HG03460 (cell line): ENCODE data around the gene CD27.
"Not testable (repeated sequence)": the region's sequence is repeated elsewhere in the genome, so short reads cannot be mapped to it uniquely, and the experiment has no call there.

Experiments used
- ATAC-seq: cut with Tn5 transposase; IDR thresholded peaks from one replicate; pipeline ENCODE4 v1.9.1; 2021; ENCODE audit not compliant: unreplicated experiment

The CD27 gene

DNA sequence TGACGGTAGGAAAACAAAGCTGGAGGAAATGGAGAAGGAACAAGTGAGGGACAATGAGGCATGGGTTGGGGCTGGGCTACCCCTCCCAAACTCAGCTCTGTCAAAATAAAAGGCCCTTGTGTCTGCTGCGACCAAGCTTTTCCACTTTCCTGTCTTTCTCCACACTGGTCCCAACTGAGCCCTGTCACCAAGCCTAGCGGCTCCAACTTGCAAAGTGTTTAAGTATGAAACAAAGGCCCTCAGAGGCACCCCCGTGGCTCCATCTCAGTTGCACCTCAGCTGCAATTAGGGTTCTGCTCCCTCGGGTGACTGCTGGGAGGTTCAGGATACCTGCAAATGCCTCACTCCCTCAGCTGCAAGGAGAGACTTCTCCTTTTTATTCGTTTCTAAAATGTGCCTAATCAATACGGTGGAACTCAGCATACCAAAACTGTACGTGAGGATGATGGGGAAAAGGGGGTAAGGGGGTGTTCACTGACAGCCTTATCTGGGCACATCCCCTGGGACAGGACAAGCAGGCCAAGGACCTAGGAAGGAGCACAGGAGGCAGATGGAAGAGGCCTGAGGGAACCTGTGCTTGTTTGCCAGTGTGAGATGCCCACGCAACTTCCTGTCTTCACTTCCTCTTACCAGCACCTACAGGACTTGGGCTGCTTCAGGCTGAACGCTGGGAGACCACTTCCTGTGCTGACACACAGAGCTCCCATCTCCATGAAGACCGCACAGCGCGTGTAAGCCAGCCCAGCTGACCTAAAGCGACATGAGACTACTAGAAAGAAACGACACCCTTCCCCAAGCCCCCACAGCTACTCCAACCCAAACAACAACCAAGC lies 16.9 kb downstream of the CD27 start:
- peak; percentile 84 for ATAC-seq

DNA sequence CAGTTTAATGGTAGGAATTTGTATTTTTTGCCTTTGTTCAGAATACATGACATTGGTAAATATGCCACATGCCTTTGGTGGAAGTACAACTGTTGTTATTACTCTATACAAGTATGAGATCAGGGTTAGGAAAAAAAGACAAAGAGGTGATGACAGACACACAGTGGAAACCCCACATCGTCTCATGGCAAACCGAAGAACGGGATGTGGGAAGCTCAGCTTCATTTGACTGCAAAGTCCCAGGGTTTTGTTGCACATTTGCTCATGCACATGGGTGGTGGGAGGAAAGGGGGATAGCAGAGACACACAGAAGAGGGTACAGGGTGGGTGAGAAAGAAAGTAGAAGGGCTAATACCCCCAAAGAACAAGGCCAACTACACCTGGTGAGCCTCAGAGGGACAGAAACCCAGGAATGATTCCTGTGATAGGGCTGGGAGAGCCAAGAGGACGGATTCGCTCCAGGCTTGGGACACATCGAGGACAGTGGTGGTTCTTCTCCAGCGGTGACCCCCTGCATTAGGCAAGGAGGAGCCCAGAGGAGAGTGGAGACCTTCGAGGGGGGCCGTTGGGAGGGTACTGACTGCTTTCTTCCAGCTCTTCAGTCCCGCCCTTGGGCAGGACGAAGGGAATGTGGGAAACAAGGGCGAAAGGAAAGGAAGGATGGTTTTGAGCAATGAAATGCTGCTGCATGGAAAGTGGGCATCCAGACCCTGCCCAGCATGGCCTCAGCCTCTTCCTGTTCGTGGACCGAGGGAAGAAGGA lies 17.7 kb downstream of the CD27 start:
- no peak for ATAC-seq

DNA sequence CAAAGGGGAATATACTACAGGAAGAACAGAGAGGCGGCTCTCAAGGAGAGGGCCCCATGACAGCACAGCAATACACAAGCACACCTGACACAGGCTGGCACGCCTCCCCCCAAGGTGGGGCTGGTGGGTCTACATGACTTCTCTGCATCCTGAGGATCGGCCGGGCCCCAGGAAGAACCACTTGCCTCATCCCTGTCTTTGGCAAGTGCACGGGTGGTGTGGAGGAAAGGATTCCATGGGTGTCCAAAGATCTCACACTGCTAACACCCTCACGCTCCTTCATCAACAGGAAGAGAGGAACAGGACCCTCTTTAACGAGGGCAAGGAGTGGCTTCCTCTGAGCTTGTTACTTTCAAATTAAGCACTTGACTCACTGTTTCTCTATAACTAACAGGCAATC lies 18.5 kb downstream of the CD27 start:
- ATAC-seq, result no peak

DNA sequence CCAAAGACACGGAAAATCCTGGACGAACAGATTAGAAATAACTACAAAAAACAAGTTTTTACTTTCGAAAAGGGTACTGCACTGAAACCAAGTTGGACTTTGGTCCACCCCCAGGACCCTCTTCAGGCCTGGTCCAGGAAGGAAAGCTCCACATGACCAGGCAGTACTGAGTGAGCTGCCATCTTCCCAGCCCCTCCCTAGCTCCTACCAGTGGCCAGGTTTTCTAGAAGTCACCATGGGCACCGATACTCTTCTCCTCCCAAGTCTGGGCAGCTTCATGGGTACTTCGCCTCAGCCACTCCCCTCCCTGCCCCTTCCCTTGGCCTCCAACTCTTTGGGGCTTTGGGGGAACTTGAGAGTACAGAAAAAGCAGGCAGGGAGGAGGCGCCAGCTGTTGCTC lies 19.1 kb downstream of the CD27 start:
- ATAC-seq, result no peak

DNA sequence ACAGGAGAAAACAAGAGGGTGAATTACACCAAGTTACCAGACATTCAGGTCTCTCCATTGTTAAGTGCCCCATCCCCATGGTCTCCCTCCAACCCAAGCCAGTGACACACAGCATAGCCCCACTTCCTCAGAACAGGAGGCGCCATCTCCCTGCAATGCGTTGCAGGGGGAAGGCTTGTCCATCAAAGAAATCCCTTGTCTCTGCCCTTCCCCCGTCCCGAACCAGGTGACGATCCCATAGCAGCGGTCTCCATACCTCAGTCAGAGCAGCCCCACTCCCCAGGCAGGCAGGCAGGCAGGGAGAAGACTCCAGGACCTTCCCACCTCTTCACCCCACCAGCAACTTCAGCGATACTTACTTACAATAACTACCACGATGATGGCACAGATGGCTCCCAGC lies 19.8 kb downstream of the CD27 start:
- no peak for ATAC-seq

DNA sequence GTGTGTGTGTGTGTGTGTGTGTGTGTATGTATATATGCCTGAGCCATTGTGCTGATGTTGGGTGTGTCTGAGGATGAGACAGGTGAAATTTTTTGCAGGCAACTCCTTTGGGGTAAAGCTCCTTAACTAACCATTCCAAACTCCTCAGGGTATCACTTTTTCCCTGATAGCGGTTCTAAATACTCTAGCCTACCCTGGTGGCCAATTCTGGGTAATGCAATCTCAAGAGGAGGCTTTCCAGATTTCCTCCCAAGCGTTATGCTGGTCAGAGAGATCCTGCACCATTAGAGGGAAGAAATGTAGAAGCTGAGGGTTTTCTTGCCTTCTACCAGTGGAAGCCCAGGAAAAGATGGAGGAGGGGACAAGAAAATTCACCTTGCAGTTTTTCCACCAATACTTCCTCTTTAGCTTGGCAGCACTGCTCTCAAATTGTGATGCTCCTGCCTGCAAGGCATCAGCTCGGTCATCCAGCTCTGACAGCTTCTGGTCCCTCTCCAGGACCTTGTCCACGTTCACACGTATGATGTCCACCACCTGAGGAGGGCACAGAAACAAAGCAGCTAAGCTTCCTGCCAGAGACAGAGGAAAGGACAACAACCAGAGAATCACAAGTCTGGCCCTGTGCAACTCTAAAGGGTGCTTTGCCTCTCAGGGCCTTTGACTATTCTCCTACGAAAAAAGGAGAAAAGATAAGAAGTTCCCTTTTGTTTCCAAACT lies 20.9 kb downstream of the CD27 start:
- ATAC-seq, result no peak

DNA sequence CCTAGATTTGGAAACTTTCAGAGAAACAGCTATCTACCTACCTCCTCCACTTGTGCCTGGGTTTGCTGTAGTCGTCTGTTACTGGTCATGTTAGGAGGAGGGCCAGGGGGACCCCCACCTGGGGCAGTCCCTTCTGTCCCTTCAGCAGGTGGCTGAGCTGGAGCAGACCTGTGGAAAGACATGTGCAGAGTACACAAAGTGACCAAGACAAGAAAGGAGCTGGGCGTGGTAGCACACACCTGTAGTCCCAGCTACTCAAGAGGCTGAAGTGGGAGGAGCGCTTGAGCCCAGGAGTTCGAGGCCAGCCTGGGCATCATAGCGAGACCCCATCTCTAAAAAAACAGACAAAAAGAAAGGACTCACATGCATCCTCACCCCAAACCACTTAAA lies 21.4 kb downstream of the CD27 start:
- ATAC-seq, result no peak

DNA sequence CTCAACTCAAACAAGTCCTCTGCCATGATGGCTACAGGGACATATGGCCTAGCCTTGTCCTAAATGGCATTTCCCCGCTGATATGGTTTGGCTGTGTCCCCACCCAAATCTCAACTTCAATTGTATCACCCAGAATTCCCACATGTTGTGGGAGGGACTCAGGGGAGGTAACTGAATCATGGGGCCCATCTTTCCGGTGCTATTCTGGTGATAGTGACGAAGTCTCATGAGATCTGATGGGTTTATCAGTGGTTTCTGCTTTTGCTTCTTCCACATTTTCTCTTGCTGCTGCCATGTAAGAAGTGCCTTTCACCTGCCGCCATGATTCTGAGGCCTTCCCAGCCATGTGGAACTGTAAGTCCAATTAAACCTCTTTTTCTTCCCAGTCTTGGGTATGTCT lies 22.0 kb downstream of the CD27 start:
- not testable (repeated sequence) for ATAC-seq

DNA sequence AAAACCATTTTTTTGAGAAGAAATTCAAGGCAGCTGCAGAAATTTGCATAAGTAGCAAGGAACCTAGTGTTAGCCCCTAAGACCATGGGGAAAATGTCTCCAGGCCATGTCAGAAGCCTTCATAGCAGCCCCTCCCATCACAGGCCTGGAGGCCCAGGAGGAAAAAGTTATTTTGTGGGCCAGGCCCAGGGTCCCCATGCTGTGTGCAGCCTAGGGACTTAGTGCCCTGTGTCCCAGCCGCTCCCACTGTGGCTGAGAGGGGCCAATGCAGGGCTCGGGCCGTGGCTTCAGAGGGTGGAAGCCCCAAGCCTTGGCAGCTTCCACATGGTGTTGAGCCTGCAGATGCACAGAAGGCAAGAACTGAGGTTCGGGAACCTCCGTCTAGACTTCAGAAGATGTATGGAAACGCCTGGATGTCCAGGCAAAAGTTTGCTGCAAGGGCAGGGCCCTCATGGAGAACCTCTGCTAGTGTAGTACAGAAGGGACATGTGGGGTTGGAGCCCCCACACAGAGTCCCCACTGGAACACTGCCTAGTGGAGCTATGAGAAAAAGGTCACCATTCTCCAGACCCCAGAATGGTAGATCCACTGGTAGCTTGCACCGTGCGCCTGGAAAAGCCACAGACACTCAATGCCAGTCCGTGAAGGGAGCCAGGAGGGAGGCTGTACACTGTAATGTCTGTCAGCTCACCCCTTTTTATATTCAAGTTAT lies 23.0 kb downstream of the CD27 start:
- ATAC-seq, result not testable (repeated sequence)

DNA sequence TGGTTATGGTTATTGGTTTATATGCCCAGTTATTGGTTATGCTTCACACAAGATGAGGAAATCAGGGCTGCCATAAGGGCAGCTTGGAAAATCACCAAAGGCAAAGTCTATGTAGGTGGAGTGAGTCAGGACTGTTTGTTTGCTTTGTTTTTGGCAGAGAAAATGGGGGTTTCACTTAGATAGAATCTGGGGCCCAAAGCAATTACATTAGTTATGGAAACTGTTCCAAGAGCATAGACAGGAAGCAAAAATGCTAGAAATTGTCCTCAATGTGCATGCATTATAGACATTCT lies 23.5 kb downstream of the CD27 start:
- no peak for ATAC-seq

DNA sequence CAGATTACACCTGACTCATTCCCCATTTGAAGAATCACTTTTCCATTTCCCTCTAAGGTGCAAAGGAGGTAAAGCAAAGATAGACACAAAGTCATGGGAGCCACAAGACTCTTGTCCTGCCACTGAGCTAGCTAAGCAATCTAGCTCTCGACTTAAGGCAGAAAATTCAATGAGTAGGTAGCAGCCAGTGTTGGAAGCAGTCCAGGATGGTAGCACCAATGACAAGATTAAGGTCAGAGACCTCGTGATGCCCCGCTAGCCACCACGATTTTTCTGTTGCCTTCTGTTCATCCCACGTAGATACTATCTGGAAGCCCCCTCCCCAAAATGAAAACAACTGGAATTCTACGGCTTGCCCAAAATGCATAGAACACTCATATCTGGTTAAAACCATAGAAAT lies 24.3 kb downstream of the CD27 start:
- ATAC-seq, result no peak

DNA sequence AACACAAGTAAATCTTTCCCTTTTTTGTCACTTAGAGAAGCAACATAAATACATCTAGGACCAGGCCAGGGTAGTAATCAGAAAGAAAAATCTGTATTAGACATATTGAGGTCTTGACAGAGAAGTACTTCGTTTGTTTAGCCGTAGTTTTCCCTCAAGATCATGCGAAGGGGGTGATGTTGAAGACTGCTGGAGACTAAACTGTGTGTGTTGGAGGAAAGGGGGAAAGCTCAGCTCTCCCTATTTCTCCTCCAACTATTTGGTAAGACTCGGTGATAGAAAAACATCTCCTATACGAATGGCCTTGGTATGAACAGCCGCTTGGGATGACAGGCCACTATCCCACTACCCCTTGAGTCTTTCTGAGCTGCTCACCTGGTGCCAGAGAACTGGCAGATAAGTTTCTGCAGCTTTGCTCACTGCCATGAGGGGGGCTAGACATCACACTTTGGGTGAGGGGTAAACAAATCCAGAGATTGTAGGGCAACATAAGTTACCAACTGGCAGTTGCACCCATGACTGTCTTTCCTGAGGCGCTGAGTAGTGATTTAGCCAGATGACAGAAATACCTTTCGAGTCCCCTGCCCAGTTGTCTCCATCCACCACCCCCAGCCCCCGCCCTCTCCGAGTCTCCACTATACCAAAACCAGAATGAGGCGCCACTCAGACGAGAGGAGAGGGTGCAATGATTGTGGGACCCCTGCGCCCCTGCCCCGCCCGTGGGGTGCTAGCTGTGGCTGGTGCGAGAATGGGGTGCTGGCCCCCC lies 25.0 kb downstream of the CD27 start:
- no peak for ATAC-seq

DNA sequence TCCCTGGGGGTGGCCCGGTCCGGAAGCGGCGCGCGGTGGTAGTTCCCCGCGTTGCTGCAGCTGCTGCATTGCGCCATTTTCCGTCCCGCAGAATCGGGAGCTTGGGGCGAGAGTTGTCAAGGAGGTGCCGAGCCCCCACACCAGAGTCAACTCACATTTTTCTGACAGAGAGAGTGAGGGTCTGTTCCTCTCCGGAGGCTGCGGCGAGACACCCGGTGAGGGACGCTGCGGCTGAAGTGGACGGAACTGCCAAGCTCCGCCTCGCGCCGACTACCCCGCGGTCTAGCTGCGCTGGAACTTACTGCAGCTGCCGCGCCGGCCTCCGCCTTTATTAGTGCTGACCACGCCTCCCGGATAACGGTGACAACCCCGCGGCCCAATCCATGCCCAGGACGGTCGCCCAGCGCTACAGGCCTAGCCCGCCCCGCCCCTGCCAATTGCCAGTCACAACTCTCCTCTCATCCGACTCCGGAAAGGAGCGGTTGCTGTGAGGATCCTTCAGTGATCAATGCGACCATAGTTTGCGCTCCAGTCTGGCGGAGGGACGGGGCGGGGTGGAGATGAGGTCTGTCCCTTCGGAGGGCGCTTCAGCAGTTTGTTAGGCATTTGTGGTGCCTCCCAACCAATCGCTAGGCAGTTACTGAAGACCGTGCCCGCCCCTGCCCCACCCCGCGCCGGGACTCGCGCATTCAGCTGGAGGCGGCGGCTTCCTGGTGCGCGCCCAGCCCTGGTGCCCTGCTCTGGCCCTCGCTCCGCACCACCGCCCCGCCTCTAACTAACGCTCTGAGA lies 25.8 kb downstream of the CD27 start, which contains the start of gene VAMP1:
VAMP1 (minus strand) TSS at position 303 of the 789 bp plus-strand sequence; CDS start at position 157, 146 bp downstream.
- peak; percentile 87 for ATAC-seq

DNA sequence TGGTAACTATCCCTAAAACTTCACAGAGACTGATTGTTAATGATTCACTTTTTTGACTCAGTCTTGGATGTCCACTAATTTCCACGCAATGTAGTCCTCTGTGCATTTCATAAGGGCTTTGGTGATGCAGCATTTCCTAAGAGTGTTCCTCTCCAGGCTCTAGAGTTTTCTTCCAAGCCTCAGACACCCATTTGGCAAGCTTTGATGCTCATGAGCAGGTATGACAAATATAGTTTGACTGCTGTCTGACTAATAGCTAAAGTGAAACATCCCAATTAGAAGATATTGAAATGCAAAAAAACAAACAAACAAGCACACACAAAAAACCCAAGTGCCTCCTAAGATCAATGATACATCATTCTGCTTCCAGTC lies 27.2 kb downstream of the CD27 start:
- ATAC-seq, result no peak

DNA sequence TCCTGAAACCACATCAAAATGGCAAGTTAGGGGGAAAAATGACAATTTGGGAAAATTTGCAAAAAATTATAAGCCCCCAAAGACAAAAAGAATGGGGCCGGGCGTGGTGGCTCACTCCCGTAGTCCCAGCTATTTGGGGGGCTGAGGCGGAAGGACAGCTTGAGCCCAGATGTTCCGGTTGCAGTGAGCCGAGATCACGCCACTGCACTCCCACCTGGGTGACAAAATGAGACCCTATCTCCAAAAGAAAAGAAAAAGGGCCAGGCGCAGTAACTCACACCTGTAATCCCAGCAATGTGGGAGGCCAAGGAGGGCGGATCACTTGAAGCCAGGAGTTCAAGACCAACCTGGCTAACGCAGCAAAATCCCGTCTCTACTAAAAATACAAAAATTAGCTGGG lies 27.7 kb downstream of the CD27 start:
- no peak for ATAC-seq

DNA sequence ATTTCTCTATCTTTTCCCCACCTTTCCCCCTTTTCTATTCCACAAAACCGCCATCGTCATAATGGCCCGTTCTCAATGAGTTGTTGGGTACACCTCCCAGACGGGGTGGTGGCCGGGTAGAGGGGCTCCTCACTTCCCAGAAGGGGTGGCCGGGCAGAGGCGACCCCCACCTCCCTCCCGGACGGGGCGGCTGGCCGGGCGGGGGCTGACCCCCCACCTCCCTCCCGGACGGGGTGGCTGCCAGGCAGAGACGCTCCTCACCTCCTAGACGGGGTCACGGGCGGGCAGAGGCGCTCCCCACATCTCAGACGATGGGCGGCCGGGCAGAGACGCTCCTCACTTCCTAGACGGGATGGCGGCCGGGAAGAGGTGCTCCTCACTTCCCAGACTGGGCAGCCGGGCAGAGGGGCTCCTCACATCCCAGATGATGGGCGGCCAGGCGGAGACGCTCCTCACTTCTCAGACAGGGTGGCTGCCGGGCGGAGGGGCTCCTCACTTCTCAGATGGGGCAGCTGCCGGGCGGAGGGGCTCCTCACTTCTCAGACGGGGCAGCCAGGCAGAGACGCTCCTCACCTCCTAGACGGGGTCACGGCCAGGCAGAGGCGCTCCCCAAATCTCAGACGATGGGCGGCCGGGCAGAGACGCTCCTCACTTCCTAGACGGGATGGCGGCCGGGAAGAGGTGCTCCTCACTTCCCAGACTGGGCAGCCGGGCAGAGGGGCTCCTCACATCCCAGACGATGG lies 30.6 kb downstream of the CD27 start:
- ATAC-seq, result not testable (repeated sequence)

DNA sequence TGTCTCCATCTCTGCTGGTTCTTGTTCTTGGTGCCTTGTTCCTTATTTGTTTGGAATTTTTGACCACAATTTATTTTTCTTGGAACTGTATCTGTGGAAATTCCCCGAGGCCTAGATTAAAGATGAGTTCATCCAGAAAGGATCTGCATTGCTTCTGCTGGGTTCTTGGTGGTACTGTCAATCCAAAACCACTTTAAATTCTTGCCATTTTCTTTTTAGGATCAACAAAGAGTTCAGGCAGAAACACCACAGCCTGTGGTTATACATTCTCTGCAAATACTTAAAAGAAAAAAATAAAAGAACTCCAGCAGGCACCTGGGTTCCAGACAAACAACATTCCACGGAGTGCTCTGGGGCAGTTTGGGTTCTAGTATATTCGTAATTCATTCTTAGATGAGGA lies 31.7 kb downstream of the CD27 start:
- no peak for ATAC-seq

DNA sequence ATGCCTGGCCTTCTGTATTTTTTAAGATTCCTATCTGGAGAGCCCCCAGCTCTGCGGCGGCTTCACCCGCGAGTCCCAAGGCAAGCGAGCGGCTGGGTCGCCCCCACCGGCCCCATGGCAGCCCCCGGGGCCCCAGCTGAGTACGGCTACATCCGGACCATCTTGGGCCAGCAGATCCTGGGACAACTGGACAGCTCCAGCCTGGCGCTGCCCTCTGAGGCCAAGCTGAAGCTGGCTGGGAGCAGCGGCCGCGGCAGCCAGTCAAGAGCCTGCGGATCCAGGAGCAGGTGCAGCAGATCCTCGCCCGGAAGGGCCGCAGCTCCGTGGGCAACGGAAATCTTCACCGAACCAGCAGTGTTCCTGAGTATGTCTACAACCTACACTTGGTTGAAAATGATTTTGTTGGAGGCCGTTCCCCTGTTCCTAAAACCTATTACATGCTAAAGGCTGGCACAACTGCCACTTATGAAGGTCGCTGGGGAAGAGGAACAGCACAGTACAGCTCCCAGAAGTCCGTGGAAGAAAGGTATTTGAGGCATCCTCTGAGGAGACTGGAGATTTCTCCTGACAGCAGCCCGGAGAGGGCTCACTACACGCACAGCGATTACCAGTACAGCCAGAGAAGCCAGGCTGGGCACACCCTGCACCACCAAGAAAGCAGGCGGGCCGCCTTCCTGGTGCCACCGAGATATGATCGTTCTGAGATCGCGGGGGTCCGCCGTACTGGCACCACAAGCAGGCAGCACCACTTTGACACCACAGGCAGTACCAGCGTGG lies 33.0 kb downstream of the CD27 start:
- not testable (repeated sequence) for ATAC-seq
